HEK293 (cell line): Measurements from ENCODE around the gene CLASP1.
"Not testable (repeated sequence)": the region's sequence is repeated elsewhere in the genome, so short reads cannot be mapped to it uniquely, and the experiment has no call there.

Experiments
- CTCF ChIA-PET: fragments of 350-600 bp; formaldehyde crosslinking; extraction: SDS; loops from one replicate; lab custom pipeline; 2021; ENCODE audit warnings: antibody characterized with exemption; lab: Yijun Ruan, JAX
- POLR2A ChIA-PET: fragments of 300-600 bp; formaldehyde crosslinking; extraction: SDS; loops from one replicate; lab custom pipeline; 2020; ENCODE audit warnings: antibody characterized with exemption, inconsistent platforms; lab: Yijun Ruan, JAX
- H3K27ac ChIP-seq: fragments of 200-500 bp; sonication (Bioruptor generic); 2 replicates; pipeline ENCODE4 v1.5.1; 2014; ENCODE audit warnings: low read depth, low read length, control low read depth, inconsistent platforms; ENCODE audit errors: extremely low read depth
- H3K36me3 ChIP-seq, 2 experiments: fragments of 200-500 bp in 1 of 2; sonication (Bioruptor generic) in 1 of 2; 1 replicate in 1 of 2; 2 replicates in 1 of 2; pipeline ENCODE4 v1.5.1; 2014 to 2017; ENCODE audit warnings: inconsistent platforms in 2 of 2, low read length in 2 of 2; ENCODE audit not compliant: control insufficient read depth in 2 of 2, insufficient read depth in 1 of 2
- H3K4me1 ChIP-seq: fragments of 200-500 bp; sonication (Bioruptor generic); 2 replicates; pipeline ENCODE4 v1.5.1; 2014; ENCODE audit warnings: mild to moderate bottlenecking, low read length, inconsistent platforms; ENCODE audit not compliant: control insufficient read depth, insufficient read depth
- H3K4me3 ChIP-seq: 2 replicates; pipeline ENCODE4 v1.5.1; 2011; ENCODE audit warnings: low read depth, mild to moderate bottlenecking, control low read depth, low read length, moderate library complexity
- H3K9me3 ChIP-seq: fragments of 200-500 bp; sonication (Bioruptor generic); 2 replicates; pipeline ENCODE4 v1.5.1; 2014; ENCODE audit warnings: low read depth, low read length, inconsistent platforms; ENCODE audit not compliant: control insufficient read depth, insufficient read depth
- EGR2 ChIP-seq: fragments of 450-650 bp; formaldehyde crosslinking; IDR thresholded peaks from 2 replicates; pipeline ENCODE4 v1.5.1; 2016; ENCODE audit warnings: low read depth, missing biosample characterization, missing genetic modification characterization
- GLI2 ChIP-seq: fragments of 450-650 bp; formaldehyde crosslinking; IDR thresholded peaks from 2 replicates; pipeline ENCODE4; 2017; ENCODE audit warnings: missing biosample characterization, missing genetic modification characterization, low read depth, borderline replicate concordance
- SCRT2 ChIP-seq: fragments of 450-650 bp; formaldehyde crosslinking; IDR thresholded peaks from 2 replicates; pipeline ENCODE4 v1.5.1; 2016; ENCODE audit warnings: missing biosample characterization, missing genetic modification characterization
- SETDB1 ChIP-seq: IDR thresholded peaks from one replicate; pipeline ENCODE4 v1.6.1; 2017; ENCODE audit warnings: mild to moderate bottlenecking, low read length, moderate library complexity, mixed read lengths; ENCODE audit not compliant: insufficient read length
- TSHZ1 ChIP-seq: fragments of 450-650 bp; formaldehyde crosslinking; IDR thresholded peaks from 2 replicates; pipeline ENCODE4 v1.5.1; 2016; ENCODE audit warnings: missing biosample characterization, missing genetic modification characterization, borderline replicate concordance
- ZNF19 ChIP-seq: fragments of 450-650 bp; formaldehyde crosslinking; IDR thresholded peaks from 2 replicates; pipeline ENCODE4; 2016; ENCODE audit warnings: missing biosample characterization, missing genetic modification characterization, low read depth
- ZNF2 ChIP-seq: fragments of 450-650 bp; formaldehyde crosslinking; IDR thresholded peaks from 2 replicates; pipeline ENCODE4 v1.5.1; 2016; ENCODE audit warnings: missing biosample characterization, missing genetic modification characterization
- ZNF394 ChIP-seq: fragments of 450-650 bp; formaldehyde crosslinking; IDR thresholded peaks from 2 replicates; pipeline ENCODE4 v1.5.1; 2016; ENCODE audit warnings: missing biosample characterization, missing genetic modification characterization, mild to moderate bottlenecking, moderate library complexity, borderline replicate concordance
- ZNF501 ChIP-seq: fragments of 450-650 bp; formaldehyde crosslinking; IDR thresholded peaks from 2 replicates; pipeline ENCODE4 v1.5.1; 2016; ENCODE audit warnings: missing biosample characterization, missing genetic modification characterization
- ZNF776 ChIP-seq: fragments of 450-650 bp; formaldehyde crosslinking; IDR thresholded peaks from 2 replicates; pipeline ENCODE4 v1.5.0; 2017; ENCODE audit warnings: missing biosample characterization, missing genetic modification characterization, borderline replicate concordance
- TF ChIP-seq, protein P1 (sequence below): fragments of 450-650 bp; formaldehyde crosslinking; IDR thresholded peaks from 2 replicates; pipeline ENCODE4 v1.5.1; 2017; ENCODE audit warnings: missing biosample characterization, missing genetic modification characterization
- TF ChIP-seq, protein P2 (sequence below): fragments of 450-650 bp; formaldehyde crosslinking; IDR thresholded peaks from 2 replicates; pipeline ENCODE4 v1.5.1; 2016; ENCODE audit warnings: missing biosample characterization, missing genetic modification characterization, low read depth
- TF ChIP-seq, protein P3 (sequence below): fragments of 450-650 bp; formaldehyde crosslinking; conservative IDR thresholded peaks from 2 replicates; pipeline ENCODE4 v1.5.1; 2016; ENCODE audit warnings: low read depth, missing biosample characterization, missing genetic modification characterization
- TF ChIP-seq, protein P4 (sequence below): fragments of 450-650 bp; formaldehyde crosslinking; IDR thresholded peaks from 2 replicates; pipeline ENCODE4 v1.5.0; 2017; ENCODE audit warnings: missing biosample characterization, missing genetic modification characterization, borderline replicate concordance

CLASP1 gene

GRCh38 chr2:121564905-121565304 lies 84.4 kb downstream of the CLASP1 start (continued):
- no peak for TF ChIP-seq ZNF394 (tag by site-specific recombination)
- no peak for TF ChIP-seq ZNF776 (tag by site-specific recombination)
- no peak for TF ChIP-seq EGR2 (tag by site-specific recombination)

DNA sequence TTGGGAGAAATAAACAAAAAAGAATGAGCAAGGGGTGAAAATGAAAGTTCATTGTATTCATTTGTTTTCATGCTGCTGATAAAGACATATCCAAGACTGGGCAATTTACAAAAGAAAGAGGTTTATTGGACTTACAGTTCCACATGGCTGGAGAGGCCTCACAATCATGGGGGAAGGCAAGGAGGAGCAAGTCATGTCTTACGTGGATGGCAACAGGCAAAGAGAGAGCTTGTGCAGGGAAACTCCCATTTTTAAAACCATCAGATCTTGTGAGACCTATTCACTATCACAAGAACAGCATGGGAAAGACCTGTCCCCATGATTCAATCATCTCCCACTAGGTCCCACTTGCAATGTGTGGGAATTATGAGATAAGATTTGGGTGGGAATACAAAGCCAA lies 85.5 kb downstream of the CLASP1 start:
- H3K4me1 ChIP-seq, result peaks cover 17% of the 10 kb centered on the region
- ChIA-PET POLR2A (interaction anchor here (1.0 kb wide), 1 partner anchor 33 kb away, joined by 3 read pairs; the partner anchor contains the start of gene RNU4ATAC), CTCF (interaction anchor here (0.6 kb wide), 1 partner anchor 25 kb away, joined by 5 read pairs; no protein-coding TSS in a partner anchor)
- TF ChIP-seq SETDB1 (peak; percentile 66), EGR2 (tag by site-specific recombination) (peak; percentile 23; the same call in 1 of the 2 replicates)
- H3K4me3 ChIP-seq, H3K36me3 ChIP-seq, H3K27ac ChIP-seq, H3K9me3 ChIP-seq: not testable (repeated sequence)

GRCh38 chr2:121562269-121563176 lies 86.7 kb downstream of the CLASP1 start:
- no peaks in the 10 kb centered on the region for H3K9me3 ChIP-seq
- no peaks in the 10 kb centered on the region for H3K36me3 ChIP-seq
- no peak overlapping the region for H3K27ac ChIP-seq
- peaks cover 17% of the 10 kb centered on the region for H3K4me1 ChIP-seq
- ChIA-PET CTCF (interaction anchor here (0.6 kb wide), 1 partner anchor 33 kb away, joined by 3 read pairs; no protein-coding TSS in a partner anchor), POLR2A (no interaction called here)
- H3K4me3 ChIP-seq, result no peak overlapping the region
- TF ChIP-seq, protein P1, sequence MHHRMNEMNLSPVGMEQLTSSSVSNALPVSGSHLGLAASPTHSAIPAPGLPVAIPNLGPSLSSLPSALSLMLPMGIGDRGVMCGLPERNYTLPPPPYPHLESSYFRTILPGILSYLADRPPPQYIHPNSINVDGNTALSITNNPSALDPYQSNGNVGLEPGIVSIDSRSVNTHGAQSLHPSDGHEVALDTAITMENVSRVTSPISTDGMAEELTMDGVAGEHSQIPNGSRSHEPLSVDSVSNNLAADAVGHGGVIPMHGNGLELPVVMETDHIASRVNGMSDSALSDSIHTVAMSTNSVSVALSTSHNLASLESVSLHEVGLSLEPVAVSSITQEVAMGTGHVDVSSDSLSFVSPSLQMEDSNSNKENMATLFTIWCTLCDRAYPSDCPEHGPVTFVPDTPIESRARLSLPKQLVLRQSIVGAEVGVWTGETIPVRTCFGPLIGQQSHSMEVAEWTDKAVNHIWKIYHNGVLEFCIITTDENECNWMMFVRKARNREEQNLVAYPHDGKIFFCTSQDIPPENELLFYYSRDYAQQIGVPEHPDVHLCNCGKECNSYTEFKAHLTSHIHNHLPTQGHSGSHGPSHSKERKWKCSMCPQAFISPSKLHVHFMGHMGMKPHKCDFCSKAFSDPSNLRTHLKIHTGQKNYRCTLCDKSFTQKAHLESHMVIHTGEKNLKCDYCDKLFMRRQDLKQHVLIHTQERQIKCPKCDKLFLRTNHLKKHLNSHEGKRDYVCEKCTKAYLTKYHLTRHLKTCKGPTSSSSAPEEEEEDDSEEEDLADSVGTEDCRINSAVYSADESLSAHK, result no peak
- TF ChIP-seq TSHZ1 (tag by site-specific recombination), result no peak
- no peak for TF ChIP-seq SCRT2 (tag by site-specific recombination)
- TF ChIP-seq ZNF19, result no peak
- no peak for TF ChIP-seq ZNF501 (tag by site-specific recombination)
- no peak for TF ChIP-seq ZNF2 (tag by site-specific recombination)
- TF ChIP-seq, protein P2, sequence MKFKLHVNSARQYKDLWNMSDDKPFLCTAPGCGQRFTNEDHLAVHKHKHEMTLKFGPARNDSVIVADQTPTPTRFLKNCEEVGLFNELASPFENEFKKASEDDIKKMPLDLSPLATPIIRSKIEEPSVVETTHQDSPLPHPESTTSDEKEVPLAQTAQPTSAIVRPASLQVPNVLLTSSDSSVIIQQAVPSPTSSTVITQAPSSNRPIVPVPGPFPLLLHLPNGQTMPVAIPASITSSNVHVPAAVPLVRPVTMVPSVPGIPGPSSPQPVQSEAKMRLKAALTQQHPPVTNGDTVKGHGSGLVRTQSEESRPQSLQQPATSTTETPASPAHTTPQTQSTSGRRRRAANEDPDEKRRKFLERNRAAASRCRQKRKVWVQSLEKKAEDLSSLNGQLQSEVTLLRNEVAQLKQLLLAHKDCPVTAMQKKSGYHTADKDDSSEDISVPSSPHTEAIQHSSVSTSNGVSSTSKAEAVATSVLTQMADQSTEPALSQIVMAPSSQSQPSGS (tag by site-specific recombination), result no peak
- TF ChIP-seq, protein P3, sequence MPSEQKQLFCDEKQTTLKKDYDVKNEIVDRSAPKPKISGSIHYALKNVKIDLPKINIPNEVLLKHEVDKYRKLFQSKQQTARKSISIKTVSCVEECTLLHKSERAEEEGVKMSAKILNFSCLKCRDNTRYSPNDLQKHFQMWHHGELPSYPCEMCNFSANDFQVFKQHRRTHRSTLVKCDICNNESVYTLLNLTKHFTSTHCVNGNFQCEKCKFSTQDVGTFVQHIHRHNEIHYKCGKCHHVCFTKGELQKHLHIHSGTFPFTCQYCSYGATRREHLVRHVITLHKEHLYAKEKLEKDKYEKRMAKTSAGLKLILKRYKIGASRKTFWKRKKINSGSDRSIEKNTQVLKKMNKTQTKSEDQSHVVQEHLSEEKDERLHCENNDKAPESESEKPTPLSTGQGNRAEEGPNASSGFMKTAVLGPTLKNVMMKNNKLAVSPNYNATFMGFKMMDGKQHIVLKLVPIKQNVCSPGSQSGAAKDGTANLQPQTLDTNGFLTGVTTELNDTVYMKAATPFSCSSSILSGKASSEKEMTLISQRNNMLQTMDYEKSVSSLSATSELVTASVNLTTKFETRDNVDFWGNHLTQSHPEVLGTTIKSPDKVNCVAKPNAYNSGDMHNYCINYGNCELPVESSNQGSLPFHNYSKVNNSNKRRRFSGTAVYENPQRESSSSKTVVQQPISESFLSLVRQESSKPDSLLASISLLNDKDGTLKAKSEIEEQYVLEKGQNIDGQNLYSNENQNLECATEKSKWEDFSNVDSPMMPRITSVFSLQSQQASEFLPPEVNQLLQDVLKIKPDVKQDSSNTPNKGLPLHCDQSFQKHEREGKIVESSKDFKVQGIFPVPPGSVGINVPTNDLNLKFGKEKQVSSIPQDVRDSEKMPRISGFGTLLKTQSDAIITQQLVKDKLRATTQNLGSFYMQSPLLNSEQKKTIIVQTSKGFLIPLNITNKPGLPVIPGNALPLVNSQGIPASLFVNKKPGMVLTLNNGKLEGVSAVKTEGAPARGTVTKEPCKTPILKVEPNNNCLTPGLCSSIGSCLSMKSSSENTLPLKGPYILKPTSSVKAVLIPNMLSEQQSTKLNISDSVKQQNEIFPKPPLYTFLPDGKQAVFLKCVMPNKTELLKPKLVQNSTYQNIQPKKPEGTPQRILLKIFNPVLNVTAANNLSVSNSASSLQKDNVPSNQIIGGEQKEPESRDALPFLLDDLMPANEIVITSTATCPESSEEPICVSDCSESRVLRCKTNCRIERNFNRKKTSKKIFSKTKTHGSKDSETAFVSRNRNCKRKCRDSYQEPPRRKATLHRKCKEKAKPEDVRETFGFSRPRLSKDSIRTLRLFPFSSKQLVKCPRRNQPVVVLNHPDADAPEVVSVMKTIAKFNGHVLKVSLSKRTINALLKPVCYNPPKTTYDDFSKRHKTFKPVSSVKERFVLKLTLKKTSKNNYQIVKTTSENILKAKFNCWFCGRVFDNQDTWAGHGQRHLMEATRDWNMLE (tag by site-specific recombination), result no peak
- no peak for TF ChIP-seq GLI2 (tag by site-specific recombination)
- TF ChIP-seq, protein P4, sequence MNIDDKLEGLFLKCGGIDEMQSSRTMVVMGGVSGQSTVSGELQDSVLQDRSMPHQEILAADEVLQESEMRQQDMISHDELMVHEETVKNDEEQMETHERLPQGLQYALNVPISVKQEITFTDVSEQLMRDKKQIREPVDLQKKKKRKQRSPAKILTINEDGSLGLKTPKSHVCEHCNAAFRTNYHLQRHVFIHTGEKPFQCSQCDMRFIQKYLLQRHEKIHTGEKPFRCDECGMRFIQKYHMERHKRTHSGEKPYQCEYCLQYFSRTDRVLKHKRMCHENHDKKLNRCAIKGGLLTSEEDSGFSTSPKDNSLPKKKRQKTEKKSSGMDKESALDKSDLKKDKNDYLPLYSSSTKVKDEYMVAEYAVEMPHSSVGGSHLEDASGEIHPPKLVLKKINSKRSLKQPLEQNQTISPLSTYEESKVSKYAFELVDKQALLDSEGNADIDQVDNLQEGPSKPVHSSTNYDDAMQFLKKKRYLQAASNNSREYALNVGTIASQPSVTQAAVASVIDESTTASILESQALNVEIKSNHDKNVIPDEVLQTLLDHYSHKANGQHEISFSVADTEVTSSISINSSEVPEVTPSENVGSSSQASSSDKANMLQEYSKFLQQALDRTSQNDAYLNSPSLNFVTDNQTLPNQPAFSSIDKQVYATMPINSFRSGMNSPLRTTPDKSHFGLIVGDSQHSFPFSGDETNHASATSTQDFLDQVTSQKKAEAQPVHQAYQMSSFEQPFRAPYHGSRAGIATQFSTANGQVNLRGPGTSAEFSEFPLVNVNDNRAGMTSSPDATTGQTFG (tag by site-specific recombination), result no peak
